HG02642 (cell line): ENCODE results near the gene ANAPC16.
"Not testable (repeated sequence)": the region's sequence is repeated elsewhere in the genome, so short reads cannot be mapped to it uniquely, and the experiment has no call there.

Experiments used
- ATAC-seq: cut with Tn5 transposase; IDR thresholded peaks from one replicate; pipeline ENCODE4 v1.9.1; 2021; ENCODE audit warnings: mild to moderate bottlenecking; ENCODE audit not compliant: unreplicated experiment, poor library complexity

ANAPC16 gene

GRCh38 chr10:72208526-72208925 is 7.3 kb upstream of the ANAPC16 start:
- ATAC-seq, result not testable (repeated sequence)

- not testable (repeated sequence) for ATAC-seq
These were observed 4.4 kb upstream of the ANAPC16 start for GRCh38 chr10:72211381-72211780.

DNA sequence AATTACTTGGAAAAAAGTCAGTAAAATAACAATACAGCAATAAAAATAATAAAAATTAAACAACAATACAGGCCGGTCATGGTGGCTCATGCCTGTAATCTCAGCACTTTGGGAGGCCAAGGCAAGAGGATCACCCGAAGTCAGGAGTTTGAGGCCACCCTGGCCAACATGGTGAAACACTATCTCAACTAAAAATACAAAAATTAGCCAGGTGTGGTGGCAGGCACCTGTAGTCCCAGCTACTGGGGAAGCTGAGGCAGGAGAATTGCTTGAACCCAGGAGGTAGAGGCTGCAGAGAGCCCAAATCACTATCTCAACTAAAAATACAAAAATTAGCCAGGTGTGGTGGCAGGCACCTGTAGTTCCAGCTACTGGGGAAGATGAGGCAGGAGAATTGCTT is 4.0 kb upstream of the ANAPC16 start:
- ATAC-seq, result not testable (repeated sequence)

DNA sequence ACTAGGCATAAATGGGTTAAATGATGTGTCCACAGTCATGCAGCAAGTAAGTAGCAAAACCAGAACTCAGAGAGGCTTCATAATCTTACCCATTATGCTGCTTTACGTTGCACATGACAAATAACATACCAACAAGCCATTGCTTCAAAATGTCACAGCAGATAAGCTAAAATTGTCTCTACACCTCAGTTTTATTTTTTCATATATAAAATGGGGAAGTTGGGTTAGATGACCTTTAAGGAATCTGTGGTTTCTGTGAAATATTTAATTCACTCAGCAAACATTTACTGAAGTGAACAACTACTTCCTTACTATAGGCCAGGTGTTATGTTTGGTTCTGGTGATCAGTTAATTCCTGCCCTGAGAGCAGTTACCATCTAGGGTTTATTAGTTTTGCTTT is 2.5 kb downstream of the ANAPC16 start:
- no peak for ATAC-seq

DNA sequence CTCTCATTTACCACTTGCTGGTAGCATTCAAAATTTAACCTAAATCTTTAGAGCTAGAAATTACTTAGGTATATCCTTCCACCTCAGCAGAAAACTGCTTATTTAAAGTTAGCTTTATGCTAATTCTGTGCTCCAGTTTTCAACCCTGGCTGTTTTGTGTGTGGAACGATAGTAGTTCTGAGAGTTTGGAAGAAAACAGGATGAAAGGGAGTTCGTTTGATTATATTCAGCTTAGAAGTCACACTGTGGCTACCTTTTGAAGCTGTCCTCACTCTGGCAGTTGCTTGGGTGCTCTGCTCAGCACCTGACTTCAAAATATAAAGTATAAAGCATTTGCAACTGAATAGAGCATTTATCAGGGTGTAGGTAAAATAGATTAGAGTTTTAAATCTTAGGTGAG is 2.9 kb downstream of the ANAPC16 start:
- no peak for ATAC-seq

DNA sequence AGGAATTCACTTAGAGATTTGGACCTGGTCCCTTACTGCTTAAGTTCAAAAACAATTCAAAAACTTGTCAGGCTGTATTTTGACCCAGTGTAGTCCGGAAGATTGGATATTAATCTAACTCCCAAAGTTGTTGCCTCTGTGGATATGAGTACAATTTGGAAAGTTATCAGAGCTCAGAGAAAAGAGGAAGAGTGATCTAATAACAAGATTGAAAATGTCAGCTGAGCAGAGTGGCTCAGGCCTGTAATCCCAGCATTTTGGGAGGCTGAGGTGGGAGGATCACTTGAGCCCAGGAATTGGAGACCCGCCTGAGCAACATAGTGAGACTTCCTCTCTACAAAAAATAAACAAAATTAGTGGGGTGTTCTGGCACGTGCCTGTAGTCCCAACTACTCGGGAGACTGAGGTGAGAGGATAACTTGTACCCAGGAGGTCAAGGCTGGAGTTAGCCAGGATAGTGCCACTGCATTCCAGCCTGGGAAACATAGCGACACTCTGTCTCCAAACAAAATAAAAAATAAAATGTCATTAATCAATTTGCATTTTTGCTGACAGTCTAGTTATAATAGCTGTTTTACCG is 3.5 kb downstream of the ANAPC16 start:
- ATAC-seq, result no peak

DNA sequence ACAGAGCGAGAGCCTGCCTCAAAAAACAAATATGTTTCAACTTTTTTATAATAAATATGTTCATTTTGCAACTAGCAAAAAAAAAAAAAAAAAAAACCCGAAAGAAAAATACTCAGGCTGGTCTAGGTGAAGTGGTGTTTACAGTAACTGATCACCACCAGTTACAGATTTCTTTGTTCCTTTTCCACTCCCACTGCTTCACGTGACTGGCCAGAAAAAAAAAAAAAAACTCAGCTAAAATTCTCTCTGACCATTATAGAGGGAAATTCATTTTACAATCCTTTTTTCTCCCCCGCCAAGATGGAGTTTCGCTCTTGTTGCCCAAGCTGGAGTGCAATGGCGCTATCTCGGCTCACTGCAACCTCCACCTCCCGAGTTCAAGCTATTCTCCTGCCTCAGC is 4.8 kb downstream of the ANAPC16 start:
- no peak for ATAC-seq

DNA sequence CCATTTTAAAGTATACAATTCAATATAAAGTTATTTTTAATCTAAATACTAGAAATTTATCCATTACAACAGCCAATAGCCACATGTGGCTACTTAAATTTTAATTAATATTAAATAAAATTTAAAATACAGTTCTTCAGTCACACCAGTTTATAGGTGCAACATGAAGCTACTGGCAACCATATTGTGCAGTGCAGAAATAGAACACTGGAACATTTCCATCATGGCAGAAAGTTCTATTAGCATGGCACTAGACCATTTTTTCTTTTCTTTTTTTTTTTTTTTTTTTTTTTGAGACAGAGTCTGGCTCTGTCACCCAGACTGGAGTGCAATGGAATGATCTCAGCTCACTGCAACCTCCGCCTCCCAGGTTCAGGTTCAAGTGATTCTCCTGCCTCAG is 5.5 kb downstream of the ANAPC16 start:
- no peak for ATAC-seq

- no peak for ATAC-seq
These were observed 7.9 kb downstream of the ANAPC16 start for GRCh38 chr10:72223743-72224101.

DNA sequence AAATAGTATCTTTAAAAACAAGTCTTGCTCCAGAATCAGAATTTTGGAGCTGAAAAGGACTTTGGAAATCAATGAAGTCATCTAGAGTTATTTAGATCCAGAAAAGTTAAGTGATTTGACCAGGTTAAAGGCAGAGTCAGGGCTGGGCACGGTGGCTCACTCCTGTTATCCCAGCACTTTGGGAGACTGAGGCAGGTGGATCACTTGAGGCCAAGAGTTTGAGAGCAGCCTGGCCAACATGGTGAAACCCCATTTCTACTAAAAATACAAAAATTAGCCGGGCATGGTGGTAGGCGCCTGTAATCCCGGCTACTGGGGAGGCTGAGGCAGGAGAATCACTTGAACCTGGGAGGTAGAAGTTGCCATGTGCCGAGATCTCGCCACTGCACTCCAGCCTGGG is 8.4 kb downstream of the ANAPC16 start:
- not testable (repeated sequence) for ATAC-seq

DNA sequence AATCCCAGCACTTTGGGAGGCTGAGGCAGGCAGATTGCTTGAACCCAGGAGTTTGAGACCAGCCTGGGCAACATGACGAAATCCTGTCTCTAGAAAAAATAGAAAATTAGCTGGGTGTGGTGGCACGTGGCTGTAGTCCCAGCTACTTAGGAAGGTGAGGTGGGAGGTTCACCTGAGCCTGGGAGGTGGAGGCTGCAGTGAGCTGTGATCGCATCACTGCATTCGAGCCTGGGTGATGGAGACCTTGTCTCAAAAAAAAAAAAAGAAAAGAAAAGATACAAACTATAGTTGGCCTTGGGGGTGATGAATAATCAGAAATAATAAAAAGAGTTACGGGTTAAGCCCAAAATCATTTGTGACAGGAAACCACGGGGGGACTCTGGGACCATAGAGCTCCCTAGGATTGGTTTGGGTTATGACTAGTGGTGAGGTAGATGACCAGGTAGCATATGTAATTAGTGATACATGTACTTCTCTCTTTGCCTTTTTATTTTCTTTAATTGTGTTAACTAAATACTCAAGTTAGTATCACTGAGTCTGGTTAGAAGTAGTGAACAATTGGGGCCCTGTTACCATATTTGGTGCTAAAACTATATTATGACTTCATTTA is 10.7 kb downstream of the ANAPC16 start:
- no peak for ATAC-seq

GRCh38 chr10:72227826-72228225 is 12.0 kb downstream of the ANAPC16 start:
- ATAC-seq, result no peak

- ATAC-seq, result no peak
These were observed 12.5 kb downstream of the ANAPC16 start for GRCh38 chr10:72228318-72228751.

DNA sequence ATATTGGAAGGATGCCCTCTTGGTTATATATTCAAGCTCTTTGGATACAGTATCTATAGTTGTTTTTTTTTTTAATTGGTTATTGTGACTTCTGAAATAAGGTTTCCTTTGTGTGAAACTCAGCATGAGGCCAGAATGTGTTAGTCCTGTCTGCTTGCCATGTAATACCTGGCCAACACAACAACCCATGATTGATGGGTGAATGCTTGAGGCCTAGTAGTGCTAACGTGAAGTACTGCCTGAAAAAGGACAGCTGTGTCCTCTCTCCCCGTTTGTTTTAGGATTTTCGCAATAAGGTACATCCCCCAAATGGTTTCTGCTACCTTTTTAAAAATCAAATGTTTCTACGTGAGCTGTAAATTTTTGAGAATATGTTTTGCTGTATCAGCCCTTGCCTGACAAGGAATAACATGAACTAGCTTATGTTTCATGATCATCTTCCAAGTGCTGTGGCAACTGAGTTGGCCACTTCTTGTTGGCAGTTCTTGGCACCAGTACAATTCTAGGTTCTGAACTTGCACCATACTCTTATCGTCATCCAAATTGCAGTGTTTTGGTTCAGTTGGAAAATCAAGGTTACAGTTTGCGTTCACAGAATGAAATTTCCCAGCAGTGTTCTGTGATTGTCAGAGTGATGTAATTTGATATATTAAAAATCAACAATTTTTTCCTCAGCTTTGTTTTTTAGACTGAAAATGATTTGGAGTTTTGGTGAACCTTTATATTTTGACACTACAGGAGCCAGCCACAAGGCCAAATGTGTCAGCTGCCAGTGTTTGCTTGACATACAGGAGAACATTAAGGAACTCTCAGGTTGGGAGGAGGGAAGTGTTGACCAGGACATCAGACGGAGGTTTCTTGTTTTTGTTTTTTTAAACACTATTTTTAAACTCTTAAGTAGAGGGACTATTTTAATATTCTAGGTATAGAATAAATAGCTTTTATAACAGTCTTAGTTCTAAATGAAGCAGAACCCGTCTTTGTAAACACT is 13.7 kb downstream of the ANAPC16 start:
- no peak for ATAC-seq

- ATAC-seq, result no peak
These were observed 17.8 kb downstream of the ANAPC16 start for GRCh38 chr10:72233621-72234020.

- ATAC-seq, result no peak
These were observed 18.8 kb downstream of the ANAPC16 start for GRCh38 chr10:72234560-72235095.

DNA sequence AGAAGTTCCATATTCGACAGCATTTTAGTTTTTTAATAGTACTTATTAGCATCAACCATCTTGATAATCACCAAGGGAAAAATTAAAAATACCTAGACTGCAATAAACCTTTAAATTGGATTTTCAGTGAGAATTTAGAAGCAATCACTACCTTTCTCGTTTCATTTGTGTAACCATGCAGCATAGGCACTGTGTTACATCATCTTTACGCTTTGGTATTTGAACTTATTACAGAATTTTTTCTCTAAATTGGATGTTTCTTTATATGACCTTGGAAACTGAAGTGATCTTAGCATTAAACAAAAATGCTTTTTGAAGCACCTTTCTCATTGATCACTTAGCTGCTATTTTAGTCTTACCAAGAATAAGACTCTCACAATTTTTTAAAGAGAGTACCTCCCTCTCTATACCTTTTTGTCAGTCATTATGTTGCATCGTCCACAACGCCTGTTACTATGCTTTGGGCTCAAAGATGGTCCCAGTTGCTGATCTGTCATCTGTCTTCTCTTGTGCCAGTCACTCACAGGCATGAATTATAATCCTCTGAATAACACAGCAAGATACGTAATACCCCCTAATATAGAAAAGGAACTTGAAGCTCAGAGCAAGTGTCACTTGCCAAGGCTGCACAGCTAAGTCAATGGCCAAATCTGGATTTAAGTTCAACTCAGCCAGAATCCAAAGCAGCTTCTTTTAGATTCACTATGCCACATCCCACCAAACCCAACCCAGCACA is 19.9 kb downstream of the ANAPC16 start:
- no peak for ATAC-seq

GRCh38 chr10:72238392-72239175 is 22.8 kb downstream of the ANAPC16 start:
- ATAC-seq, result no peak

DNA sequence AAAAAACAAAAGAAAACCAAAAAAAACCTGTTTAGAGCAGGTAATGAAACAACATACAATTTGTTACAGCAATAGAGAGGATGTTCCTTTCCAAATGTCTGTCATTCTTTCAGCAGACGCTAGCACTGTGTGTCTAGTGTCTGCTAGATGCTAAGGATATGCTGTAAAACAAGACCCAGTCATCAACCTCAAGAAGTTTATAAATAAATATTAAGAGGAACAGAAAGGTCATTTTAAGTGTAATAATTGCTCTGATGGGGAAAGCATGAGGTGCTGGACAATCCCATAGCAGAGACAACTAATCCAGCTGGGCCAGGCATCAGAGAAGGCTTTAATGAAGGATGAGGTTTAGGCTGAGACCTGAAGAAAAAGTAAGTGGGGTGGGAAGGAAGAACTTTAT is 23.6 kb downstream of the ANAPC16 start:
- ATAC-seq, result no peak

GRCh38 chr10:72240371-72240770 is 24.6 kb downstream of the ANAPC16 start:
- no peak for ATAC-seq
